ENCODE results near the gene DCTN3.

- no peak for TF ChIP-seq CTCF (conservative IDR thresholded peaks at IDR 0.05; ENCODE audit: low read length)
- TF ChIP-seq EZH2phosphoT487 (IDR thresholded peaks at IDR 0.05; ENCODE audit: borderline replicate concordance): no peak
Observed at GRCh38 chr9:34656992-34657391, 36.7 kb upstream of the DCTN3 start.
